Measurements from ENCODE around the gene NTHL1. TPM values are rescaled to one million over a fixed set of nuclear protein-coding genes. Genes with fewer than 3 reads are reported as not detected.

The NTHL1 gene
- total RNA-seq, 1 experiment from 2014 or later, result 52.0 TPM

DNA sequence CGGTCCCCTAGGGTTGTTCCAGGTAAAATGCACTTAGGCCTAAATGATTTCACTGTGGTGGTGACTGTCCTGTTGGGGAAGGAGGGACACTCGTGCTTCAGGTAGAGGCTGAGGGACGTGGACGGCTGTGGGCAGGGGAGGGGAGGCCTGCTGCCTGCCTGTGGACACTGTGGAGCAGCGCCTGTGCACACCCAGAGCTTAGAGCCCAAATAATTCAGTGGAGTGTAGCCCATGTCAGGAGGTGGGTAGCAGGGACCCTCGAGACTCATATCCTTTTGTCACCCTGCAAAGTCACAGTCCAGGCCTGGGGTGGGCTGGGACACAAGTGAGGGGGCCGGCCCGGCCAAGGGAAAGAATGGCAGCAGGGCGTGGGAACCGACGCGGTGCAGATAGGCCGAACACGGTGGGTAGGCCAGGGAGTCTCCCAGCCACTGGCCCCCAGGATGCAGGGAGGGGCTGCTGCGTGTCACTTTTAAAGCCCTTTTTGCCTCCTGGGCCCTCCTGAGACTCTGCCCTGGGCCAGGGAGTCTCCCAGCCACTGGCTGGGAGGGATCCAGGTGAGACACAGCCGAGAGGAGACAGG, 21.7 kb downstream of the NTHL1 start:
- H2AK5ac ChIP-seq (ENCODE audit: insufficient read length, low read length), result no peak overlapping the region
- TF ChIP-seq, protein P1, sequence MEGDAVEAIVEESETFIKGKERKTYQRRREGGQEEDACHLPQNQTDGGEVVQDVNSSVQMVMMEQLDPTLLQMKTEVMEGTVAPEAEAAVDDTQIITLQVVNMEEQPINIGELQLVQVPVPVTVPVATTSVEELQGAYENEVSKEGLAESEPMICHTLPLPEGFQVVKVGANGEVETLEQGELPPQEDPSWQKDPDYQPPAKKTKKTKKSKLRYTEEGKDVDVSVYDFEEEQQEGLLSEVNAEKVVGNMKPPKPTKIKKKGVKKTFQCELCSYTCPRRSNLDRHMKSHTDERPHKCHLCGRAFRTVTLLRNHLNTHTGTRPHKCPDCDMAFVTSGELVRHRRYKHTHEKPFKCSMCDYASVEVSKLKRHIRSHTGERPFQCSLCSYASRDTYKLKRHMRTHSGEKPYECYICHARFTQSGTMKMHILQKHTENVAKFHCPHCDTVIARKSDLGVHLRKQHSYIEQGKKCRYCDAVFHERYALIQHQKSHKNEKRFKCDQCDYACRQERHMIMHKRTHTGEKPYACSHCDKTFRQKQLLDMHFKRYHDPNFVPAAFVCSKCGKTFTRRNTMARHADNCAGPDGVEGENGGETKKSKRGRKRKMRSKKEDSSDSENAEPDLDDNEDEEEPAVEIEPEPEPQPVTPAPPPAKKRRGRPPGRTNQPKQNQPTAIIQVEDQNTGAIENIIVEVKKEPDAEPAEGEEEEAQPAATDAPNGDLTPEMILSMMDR (conservative IDR thresholded peaks at IDR 0.05), result no peak
- peaks cover 7% of the 10 kb centered on the region for H3K23me2 ChIP-seq (ENCODE audit: insufficient read length, low read depth, low read length, poor library complexity, severe bottlenecking)
- H3K9me3 Mint-ChIP-seq, result peaks cover 0 to 6% of the 10 kb centered on the region in 2 experiments; a peak in 3 of 5 replicates
- DNase-seq, result no peak
- no peak overlapping the region for H2BK120ac ChIP-seq (ENCODE audit: low read depth, low read length, poor library complexity, severe bottlenecking)
- peaks cover 8% of the 10 kb centered on the region; the same call in 1 of the 2 replicates for H3K27me3 ChIP-seq (ENCODE audit: insufficient read depth, low read length)
- no peak overlapping the region for H3K56ac ChIP-seq (ENCODE audit: insufficient read length, low read depth, low read length)
- no peaks in the 10 kb centered on the region; the same call in 1 of the 2 replicates for H3K4me1 ChIP-seq (ENCODE audit: insufficient read depth, low read length)
- H2BK5ac ChIP-seq (ENCODE audit: insufficient read length, low read length), result no peak overlapping the region
- H3K4ac ChIP-seq (ENCODE audit: low read depth, low read length), result no peak overlapping the region
- H4K91ac ChIP-seq (ENCODE audit: insufficient read length, low read depth, low read length), result no peak overlapping the region
- no peak overlapping the region for H3K27ac ChIP-seq (ENCODE audit: insufficient read length, low read depth, low read length)
- no peaks in the 10 kb centered on the region for H3K36me3 Mint-ChIP-seq (ENCODE audit: insufficient read depth in 1 of 3, low read depth in 3 of 3)
- H3K23ac ChIP-seq (ENCODE audit: insufficient read length, low read depth, low read length), result no peak overlapping the region
- no peak overlapping the region for H4K5ac ChIP-seq (ENCODE audit: insufficient read length, low read depth, low read length)
- no peak overlapping the region for H3K14ac ChIP-seq (ENCODE audit: insufficient read depth, low read length)
- no peak overlapping the region for H2BK12ac ChIP-seq (ENCODE audit: insufficient read length, low read depth, low read length)
- WGBS (ENCODE audit: extremely low coverage, insufficient read length, low lambda C conversion rate), result no CpG with 5 or more reads among the region's 16 CpGs
- no peaks in the 10 kb centered on the region for H3K79me2 ChIP-seq (ENCODE audit: insufficient read depth, low read length)
- peaks cover 53% of the 10 kb centered on the region for H3K27me3 Mint-ChIP-seq (ENCODE audit: low read depth)
- H3K18ac ChIP-seq (ENCODE audit: insufficient read length, low read depth, low read length), result no peak overlapping the region
- H4K8ac ChIP-seq (replicated peaks; ENCODE audit: insufficient read length, low read depth, low read length), result no peak overlapping the region
- H3K9me3 ChIP-seq (ENCODE audit: control insufficient read depth, low read depth, low read length), result no peaks in the 10 kb centered on the region
- peak overlapping the region; percentile 33 to 76; a peak in 3 of 5 replicates for H3K4me3 Mint-ChIP-seq
- peaks cover 12 to 14% of the 10 kb centered on the region in 2 experiments for H3K4me1 Mint-ChIP-seq
- no peak overlapping the region for H2BK20ac ChIP-seq (ENCODE audit: low read depth, low read length, poor library complexity, severe bottlenecking)
- H2AFZ ChIP-seq (ENCODE audit: low read length), result no peak overlapping the region
- H3K4me2 ChIP-seq (ENCODE audit: insufficient read depth, insufficient read length, low read length), result peak overlapping the region; percentile 8
- H2BK15ac ChIP-seq (ENCODE audit: low read depth, low read length), result no peak overlapping the region
- H3K27ac Mint-ChIP-seq, result no peak overlapping the region; a peak in 1 of 7 replicates
- no peaks in the 10 kb centered on the region for H3K79me1 ChIP-seq (ENCODE audit: insufficient read depth, low read depth, low read length, poor library complexity, severe bottlenecking)
- H3T11ph ChIP-seq (ENCODE audit: low read length), result no peak overlapping the region
- no peak overlapping the region for H3K9ac ChIP-seq (ENCODE audit: extremely low read depth, insufficient read length, low read length)
- H4K20me1 ChIP-seq (ENCODE audit: control insufficient read depth, insufficient read depth, insufficient read length), result no peaks in the 10 kb centered on the region
